ENCODE results near the gene PLEKHM3. TPM values are rescaled to one million over a fixed set of nuclear protein-coding genes. Genes with fewer than 3 reads are reported as not detected.
"Not testable (repeated sequence)": the region's sequence is repeated elsewhere in the genome, so short reads cannot be mapped to it uniquely, and the experiment has no call there.

The PLEKHM3 gene
- total and polyA plus RNA-seq, 8 donors: 14.4 to 17.9 (median 16.0) TPM

GRCh38 chr2:207911215-207911614 lies 114.1 kb downstream of the PLEKHM3 start:
- no peak overlapping the region for H3K4me3 ChIP-seq
- no peak for ATAC-seq
- no peak overlapping the region for H3K27ac ChIP-seq
- TF ChIP-seq, protein P1, sequence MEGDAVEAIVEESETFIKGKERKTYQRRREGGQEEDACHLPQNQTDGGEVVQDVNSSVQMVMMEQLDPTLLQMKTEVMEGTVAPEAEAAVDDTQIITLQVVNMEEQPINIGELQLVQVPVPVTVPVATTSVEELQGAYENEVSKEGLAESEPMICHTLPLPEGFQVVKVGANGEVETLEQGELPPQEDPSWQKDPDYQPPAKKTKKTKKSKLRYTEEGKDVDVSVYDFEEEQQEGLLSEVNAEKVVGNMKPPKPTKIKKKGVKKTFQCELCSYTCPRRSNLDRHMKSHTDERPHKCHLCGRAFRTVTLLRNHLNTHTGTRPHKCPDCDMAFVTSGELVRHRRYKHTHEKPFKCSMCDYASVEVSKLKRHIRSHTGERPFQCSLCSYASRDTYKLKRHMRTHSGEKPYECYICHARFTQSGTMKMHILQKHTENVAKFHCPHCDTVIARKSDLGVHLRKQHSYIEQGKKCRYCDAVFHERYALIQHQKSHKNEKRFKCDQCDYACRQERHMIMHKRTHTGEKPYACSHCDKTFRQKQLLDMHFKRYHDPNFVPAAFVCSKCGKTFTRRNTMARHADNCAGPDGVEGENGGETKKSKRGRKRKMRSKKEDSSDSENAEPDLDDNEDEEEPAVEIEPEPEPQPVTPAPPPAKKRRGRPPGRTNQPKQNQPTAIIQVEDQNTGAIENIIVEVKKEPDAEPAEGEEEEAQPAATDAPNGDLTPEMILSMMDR (IDR thresholded peaks at IDR 0.05): no peak
- H3K4me1 ChIP-seq: no peaks in the 10 kb centered on the region
- no peak for DNase-seq
- intact Hi-C loops (cut with DNase I): no loop called here
- no peaks in the 10 kb centered on the region for H3K27me3 ChIP-seq
- no peaks in the 10 kb centered on the region for H3K9me3 ChIP-seq
- H3K36me3 ChIP-seq: peaks cover 0 to 9% of the 10 kb centered on the region in 2 donors

DNA sequence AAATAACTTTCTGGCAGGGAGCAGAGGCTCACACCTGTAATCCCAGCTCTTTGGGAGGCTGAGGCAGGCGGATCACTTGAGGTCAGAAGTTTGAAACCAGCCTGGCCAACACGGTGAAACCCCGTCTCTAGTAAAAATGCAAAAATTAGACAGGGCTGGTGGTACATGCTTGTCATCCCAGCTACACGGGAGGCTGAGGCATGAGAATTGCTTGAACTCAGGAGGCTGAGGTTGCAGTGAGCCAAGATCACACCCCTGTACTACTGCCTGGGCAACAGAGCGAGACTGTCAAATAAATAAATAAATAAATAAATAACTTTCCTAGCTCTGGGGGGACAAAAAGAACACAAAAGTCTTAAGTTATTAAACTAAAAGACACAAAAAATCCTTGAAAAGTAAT lies 118.8 kb downstream of the PLEKHM3 start:
- ATAC-seq; H3K4me1 ChIP-seq; H3K36me3 ChIP-seq; intact Hi-C loops (cut with DNase I); H3K9me3 ChIP-seq; H3K27me3 ChIP-seq; H3K4me3 ChIP-seq; H3K27ac ChIP-seq; DNase-seq: not testable (repeated sequence)

- no peak for ATAC-seq
- peaks cover 0 to 10% of the 10 kb centered on the region in 2 donors for H3K36me3 ChIP-seq
- H3K4me3 ChIP-seq: no peak overlapping the region
- TF ChIP-seq, protein P1 (IDR thresholded peaks at IDR 0.05): no peak
- DNase-seq: no peak
- H3K27me3 ChIP-seq: no peaks in the 10 kb centered on the region
- H3K9me3 ChIP-seq: no peaks in the 10 kb centered on the region
- no peak overlapping the region for H3K27ac ChIP-seq
- H3K4me1 ChIP-seq: no peaks in the 10 kb centered on the region
- intact Hi-C loops (cut with DNase I): no loop called here
These were observed 119.8 kb downstream of the PLEKHM3 start for GRCh38 chr2:207905546-207905945.

GRCh38 chr2:207903236-207903635 lies 122.1 kb downstream of the PLEKHM3 start:
- no peak overlapping the region for H3K4me3 ChIP-seq
- intact Hi-C loops (cut with DNase I): no loop called here
- DNase-seq: no peak
- no peak for ATAC-seq
- H3K9me3 ChIP-seq: no peaks in the 10 kb centered on the region
- H3K4me1 ChIP-seq: no peaks in the 10 kb centered on the region
- TF ChIP-seq, protein P1 (IDR thresholded peaks at IDR 0.05): no peak
- H3K36me3 ChIP-seq: peaks cover 0 to 21% of the 10 kb centered on the region in 2 donors
- H3K27me3 ChIP-seq: no peaks in the 10 kb centered on the region
- no peak overlapping the region for H3K27ac ChIP-seq

- H3K27me3 ChIP-seq: no peaks in the 10 kb centered on the region
- DNase-seq: peak in 2 of 4 donors; percentile 44 to 65
- ATAC-seq: peak; percentile 89
- H3K27ac ChIP-seq: no peak overlapping the region
- TF ChIP-seq, protein P1 (IDR thresholded peaks at IDR 0.05): no peak
- intact Hi-C loops (cut with DNase I): no loop called here
- H3K36me3 ChIP-seq: peaks cover 0 to 21% of the 10 kb centered on the region in 2 donors
- H3K4me1 ChIP-seq: no peaks in the 10 kb centered on the region
- H3K9me3 ChIP-seq: no peaks in the 10 kb centered on the region
- H3K4me3 ChIP-seq: no peak overlapping the region
These were observed 122.5 kb downstream of the PLEKHM3 start for GRCh38 chr2:207902821-207903220.

- Histone ChIP-seq H3K36me3 (peaks cover 0 to 16% of the 10 kb centered on the region in 2 donors), H3K4me3 (no peak overlapping the region), H3K9me3 (no peaks in the 10 kb centered on the region), H3K4me1 (no peaks in the 10 kb centered on the region), H3K27me3 (no peaks in the 10 kb centered on the region), H3K27ac (no peak overlapping the region)
- intact Hi-C loops (cut with DNase I): no loop called here
- no peak for DNase-seq
- ATAC-seq: no peak
- TF ChIP-seq, protein P1 (IDR thresholded peaks at IDR 0.05): no peak
These were observed 123.5 kb downstream of the PLEKHM3 start for GRCh38 chr2:207901829-207902228.

Measured in left lung (tissue), 10 donors.